ENCODE measurements around the gene SLC35C1. TPM values are rescaled to one million over a fixed set of nuclear protein-coding genes. Genes with fewer than 3 reads are reported as not detected.

SLC35C1 gene
- total RNA-seq, 2 donors from 2014 or later, result 48.6 to 56.8 TPM

- intact Hi-C loops (cut with DNase I, micrococcal nuclease), result no loop called here
Measured at GRCh38 chr11:45777127-45777969, 27.6 kb upstream of the SLC35C1 start.

GRCh38 chr11:45778341-45778740 lies 26.6 kb upstream of the SLC35C1 start:
- intact Hi-C loops (cut with DNase I, micrococcal nuclease), result no loop called here
- DNase-seq (no peak), ATAC-seq (no peak)

More at GRCh38 chr11:45777127-45777969, 27.6 kb upstream of the SLC35C1 start:
- DNase-seq, result no peak
- no peak for ATAC-seq

- intact Hi-C loops (cut with DNase I, micrococcal nuclease), result no loop called here
- DNase-seq (no peak), ATAC-seq (no peak)
Measured at GRCh38 chr11:45779602-45780001, 25.3 kb upstream of the SLC35C1 start.

GRCh38 chr11:45786272-45786671 lies 18.7 kb upstream of the SLC35C1 start:
- intact Hi-C loops (cut with DNase I, micrococcal nuclease), result no loop called here
- ATAC-seq, result no peak
- DNase-seq, result no peak

GRCh38 chr11:45788887-45789286 lies 16.1 kb upstream of the SLC35C1 start:
- DNase-seq, result no peak
- ATAC-seq, result no peak
- intact Hi-C loops (cut with DNase I, micrococcal nuclease), result no loop called here

- DNase-seq, result no peak
- intact Hi-C loops (cut with DNase I, micrococcal nuclease), result no loop called here
- ATAC-seq, result no peak
Measured at GRCh38 chr11:45791524-45791923, 13.4 kb upstream of the SLC35C1 start.

- ATAC-seq (peak; percentile 87), DNase-seq (peak in 1 of 2 donors; percentile 28)
- intact Hi-C loops (cut with DNase I, micrococcal nuclease), result no loop called here
Measured at GRCh38 chr11:45794169-45794568, 10.8 kb upstream of the SLC35C1 start.

GRCh38 chr11:45795379-45795778 lies 9.6 kb upstream of the SLC35C1 start:
- ATAC-seq, result no peak
- no peak for DNase-seq
- intact Hi-C loops (cut with DNase I, micrococcal nuclease), result no loop called here

- DNase-seq (no peak), ATAC-seq (no peak)
- intact Hi-C loops (cut with DNase I, micrococcal nuclease), result no loop called here
Measured at GRCh38 chr11:45796461-45796861, 8.5 kb upstream of the SLC35C1 start.

- ATAC-seq, result no peak
- intact Hi-C loops (cut with DNase I, micrococcal nuclease), result no loop called here
- no peak for DNase-seq
Measured at GRCh38 chr11:45798793-45799441, 6.0 kb upstream of the SLC35C1 start.

- ATAC-seq, result no peak
- intact Hi-C loops (cut with DNase I, micrococcal nuclease), result no loop called here
- DNase-seq, result no peak
Measured at GRCh38 chr11:45799562-45799961, 5.4 kb upstream of the SLC35C1 start.

GRCh38 chr11:45800261-45800660 lies 4.7 kb upstream of the SLC35C1 start:
- intact Hi-C loops (cut with DNase I, micrococcal nuclease), result no loop called here
- no peak for DNase-seq
- no peak for ATAC-seq

GRCh38 chr11:45801723-45802315 lies 3.1 kb upstream of the SLC35C1 start:
- intact Hi-C loops (cut with DNase I, micrococcal nuclease), result no loop called here
- peak; percentile 47 for ATAC-seq
- DNase-seq, result peak in 1 of 2 donors; percentile 56

- intact Hi-C loops (cut with DNase I, micrococcal nuclease), result no loop called here
- DNase-seq, result no peak
Measured at GRCh38 chr11:45802531-45803317, 2.2 kb upstream of the SLC35C1 start.

GRCh38 chr11:45803971-45804760 lies 783 bp upstream of the SLC35C1 start:
- intact Hi-C loops (cut with DNase I, micrococcal nuclease), result no loop called here
- ATAC-seq (peak; percentile 74), DNase-seq (peak; percentile 92 to 96)

More at GRCh38 chr11:45802531-45803317, 2.2 kb upstream of the SLC35C1 start:
- no peak for ATAC-seq

- ATAC-seq (peak; percentile 44), DNase-seq (peak; percentile 36 to 54)
- intact Hi-C loops (cut with DNase I, micrococcal nuclease), result no loop called here
Measured at GRCh38 chr11:45805305-45806071, 539 bp downstream of the SLC35C1 start.

- intact Hi-C loops (cut with DNase I, micrococcal nuclease), result no loop called here
- DNase-seq (no peak), ATAC-seq (no peak)
Measured at GRCh38 chr11:45806072-45806933, 1.4 kb downstream of the SLC35C1 start.

All from left colon (tissue), 2 donors.